ENCODE results near the gene DEPDC4.
"Not testable (repeated sequence)": the region's sequence is repeated elsewhere in the genome, so short reads cannot be mapped to it uniquely, and the experiment has no call there.

DEPDC4 gene

DNA sequence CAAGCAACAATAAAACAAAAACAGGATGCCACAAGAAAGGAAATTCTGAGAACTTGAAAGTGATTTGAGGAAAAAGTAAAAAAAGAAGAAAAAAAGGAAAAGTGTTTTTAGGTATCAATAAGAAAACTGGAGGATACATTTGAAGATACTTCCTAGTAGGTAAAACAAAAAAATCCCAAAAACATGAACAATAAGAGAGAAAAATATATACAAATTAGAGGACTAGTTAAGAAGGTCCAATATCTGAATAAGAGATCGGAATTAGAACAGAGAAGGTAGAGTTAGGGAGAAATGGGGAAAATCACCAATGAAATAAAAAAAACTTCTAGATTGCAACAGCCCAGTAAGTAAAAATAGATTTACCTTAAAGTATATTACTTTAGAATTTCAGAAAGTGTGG is 8.8 kb downstream of the DEPDC4 start:
- DNase-seq: no peak

DNA sequence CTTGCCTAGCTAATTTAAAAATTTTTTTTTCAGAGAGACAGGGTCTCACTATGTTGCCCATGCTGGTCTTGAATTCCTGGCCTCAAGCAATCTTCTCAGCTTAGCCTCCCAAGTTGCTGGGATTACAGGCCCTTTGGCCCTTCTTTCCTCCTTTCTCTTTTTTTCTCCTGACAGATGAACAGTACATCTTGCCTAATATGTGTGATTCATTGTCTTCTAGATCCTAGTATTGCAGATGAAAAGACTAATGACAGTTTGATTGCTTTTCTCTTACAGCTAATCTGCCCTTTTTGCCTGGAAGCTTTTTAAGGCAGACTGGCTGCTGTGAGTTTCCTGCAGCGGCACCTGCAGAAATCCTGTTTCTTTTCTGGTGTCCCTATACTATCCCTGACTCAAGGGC is 12.0 kb downstream of the DEPDC4 start:
- DNase-seq: no peak

DNA sequence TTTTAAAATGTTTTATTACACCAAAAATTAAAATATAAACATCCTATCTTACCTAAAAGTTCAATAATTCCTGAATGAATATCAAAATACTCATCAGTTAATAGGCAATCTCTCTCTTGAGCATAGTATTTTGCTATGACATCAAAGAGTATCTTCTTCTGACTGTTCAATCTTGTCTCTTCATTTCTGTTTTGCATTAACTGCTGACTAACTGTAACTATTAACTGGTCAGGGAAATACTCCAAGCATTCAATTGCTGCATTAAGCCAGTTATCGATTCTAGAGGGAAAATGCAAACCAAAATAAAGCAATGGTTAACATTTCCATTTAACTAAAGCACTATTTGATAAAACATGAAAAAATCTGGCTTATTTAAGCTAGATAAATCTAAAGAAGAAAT is 13.4 kb downstream of the DEPDC4 start:
- no peak for DNase-seq

DNA sequence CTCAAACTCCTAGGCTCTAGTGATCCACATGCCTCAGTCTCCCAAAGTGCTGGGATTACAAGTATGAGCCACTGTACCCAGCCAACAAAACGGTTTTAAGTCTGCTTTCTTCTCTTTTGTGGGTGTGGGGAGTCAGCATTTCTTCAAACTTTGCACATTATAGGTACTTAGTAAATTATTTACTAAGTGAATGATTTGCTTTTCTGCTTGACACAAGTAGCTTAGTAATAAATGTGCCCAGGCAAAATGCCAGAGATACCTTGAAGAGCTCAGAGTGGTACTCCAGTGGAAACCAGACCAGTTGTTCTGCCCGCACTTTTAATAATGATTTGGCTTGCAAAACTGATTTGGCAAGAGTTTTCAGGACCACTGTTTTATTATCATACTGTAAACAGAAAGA is 15.0 kb downstream of the DEPDC4 start:
- DNase-seq: no peak

DNA sequence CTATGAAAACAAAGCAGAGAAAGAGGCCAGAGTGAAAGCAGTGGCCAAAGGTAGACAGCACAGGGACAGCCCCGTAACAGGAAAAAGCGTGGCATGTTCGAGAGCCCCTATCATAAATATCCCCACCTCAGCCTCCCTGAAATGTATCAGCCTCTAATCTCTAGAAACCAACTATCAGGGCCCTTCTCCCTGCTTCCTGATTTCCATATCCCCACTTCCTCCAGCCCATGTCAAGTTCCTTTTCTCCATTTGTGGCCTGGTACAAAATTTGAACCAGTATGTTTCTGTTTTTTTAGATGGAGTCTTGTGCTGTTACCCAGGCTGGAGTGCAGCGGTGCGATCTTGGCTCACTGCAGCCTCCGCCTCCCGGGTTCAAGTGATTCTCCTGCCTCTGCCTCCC is 16.9 kb downstream of the DEPDC4 start:
- no peak for DNase-seq

DNA sequence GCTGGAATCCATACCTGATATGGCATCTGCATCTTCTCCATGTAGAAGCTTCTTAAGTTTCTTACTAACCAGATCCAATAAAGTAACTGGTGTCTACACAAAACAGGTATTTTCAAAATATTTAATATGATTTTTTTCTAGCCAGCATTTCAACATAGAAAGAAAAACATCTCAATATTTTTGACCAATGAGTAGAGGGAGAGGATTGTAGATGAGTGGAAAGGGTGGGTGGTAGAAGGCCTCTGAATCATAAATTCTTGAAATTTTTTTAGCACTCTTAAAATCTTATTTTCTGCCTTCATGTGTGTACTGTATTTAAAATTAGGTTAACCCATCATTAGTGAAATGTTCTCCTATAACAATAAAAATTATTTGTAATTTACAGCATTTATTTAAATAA is 18.0 kb downstream of the DEPDC4 start:
- no peak for DNase-seq

DNA sequence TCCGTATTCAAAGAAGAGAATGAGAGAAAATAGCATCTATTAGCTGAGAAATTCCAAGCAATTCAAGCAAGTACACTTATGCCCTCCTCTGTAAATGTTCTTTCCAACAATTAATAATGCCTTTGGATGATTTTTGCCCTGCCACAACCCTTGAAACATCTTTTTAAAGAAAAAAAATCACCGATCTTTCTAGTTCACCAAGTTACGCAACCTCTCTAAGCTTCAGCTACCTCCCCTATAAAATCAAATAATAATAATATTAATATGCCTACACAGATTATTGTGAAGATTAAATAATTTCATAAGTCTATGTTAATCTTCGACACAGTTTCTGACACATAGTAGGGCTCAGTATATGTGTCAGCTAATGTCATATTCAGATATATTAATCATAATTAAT is 19.1 kb downstream of the DEPDC4 start:
- no peak for DNase-seq

DNA sequence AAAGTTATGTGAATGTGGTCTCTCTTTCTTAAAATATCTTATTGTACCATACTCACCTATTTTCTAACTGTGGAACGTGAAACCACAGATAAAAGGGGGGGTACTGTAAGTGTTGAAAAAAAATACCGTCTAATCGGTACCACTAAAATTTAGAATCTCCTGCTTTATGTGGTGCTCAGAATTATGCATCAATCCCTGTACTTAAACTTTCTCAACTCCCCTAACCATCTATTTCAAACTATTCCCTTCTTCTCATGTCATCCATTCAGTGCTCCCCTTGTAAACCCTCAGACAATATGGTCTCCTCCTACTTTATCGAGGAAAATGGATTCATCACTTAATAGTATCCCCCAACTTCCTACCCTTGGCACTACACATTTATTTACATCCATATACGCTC is 23.7 kb downstream of the DEPDC4 start:
- DNase-seq: no peak

DNA sequence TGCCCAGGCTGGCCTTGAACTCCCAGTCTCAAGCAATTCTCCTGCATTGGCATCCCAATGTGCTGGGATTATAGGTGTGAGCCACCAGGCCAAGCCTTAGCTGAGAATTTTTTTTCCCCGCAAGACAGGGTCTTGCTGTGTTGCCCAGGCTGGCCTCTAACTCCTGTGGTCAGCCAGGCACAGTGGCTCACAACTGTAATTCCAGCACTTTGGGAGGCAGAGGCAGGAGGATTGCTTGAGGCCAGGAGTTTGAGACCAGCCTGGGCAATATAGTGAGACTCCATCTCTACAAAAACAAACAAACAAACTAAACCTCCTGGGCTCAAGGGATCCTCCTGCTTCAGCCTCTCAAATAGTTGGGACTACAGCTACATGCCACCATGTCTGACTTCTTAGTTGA is 27.3 kb downstream of the DEPDC4 start:
- no peak for DNase-seq

DNA sequence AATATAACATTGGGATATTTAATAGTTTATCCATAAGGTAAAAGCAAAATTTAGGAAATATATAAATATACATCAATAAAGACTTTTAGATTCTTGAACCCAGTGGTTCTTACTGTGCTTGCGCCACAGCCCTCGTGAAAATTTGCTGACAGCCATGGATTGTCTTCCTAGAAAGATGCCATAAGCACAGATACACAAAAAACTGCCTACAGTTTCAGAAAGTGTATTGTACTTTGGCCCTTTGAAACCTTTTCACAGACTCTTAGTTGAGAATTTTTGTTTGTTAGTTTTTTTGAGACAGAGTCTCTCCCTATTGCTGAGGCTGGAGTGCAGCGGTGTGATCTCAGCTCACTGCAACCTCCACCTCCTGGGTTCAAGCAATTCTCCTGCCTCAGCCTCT is 28.1 kb downstream of the DEPDC4 start:
- DNase-seq: no peak

DNA sequence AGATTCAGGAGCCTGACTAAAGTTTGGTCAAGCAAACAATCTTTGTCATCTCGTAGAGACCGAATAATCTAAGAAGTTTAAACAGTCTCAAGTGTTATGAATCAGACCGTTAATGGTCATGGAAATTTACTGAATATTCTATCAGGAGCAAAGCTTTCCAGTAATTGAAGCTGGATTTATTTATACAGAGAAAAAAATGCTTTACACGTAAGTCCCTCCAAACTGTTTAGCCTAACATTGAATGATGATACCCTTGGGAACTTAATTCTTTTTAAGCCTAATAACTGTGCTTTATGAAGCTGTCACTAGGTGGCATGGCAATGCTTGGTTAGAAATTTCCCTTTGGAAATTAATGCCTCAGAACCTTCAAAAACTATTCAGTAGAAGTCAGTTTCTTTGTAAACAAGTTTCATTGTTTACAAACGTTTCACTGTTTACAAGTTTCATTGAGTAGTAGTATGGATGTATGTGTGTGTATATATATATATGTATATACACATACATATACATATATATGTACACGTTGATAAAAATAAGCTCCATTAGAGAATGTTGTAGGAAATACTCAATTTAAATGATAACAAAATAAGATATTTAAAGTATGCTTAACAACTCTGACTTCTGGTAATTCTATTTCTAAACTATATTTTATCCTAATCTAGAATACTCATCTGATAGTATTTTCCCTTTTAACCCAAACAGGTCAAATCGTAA is 32.1 kb downstream of the DEPDC4 start:
- peak; percentile 19 for DNase-seq

DNA sequence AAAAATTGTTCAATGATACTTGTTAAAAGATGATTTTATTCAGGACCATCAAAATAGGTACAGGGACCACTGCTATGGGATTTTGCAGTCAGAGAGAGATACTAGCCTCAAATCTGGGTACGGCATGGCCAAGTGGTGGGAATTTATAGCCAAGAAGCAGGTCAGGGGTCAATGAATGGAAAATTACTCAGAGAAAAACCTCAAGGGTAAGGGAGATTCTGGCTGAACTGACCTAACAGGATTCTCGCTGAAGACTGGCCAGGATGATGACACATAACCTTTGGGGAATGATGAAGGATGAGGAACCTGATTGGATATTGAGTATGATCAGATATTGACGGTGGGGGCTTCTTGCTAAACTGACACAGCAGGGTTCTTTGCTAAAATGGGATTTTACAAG is 32.7 kb downstream of the DEPDC4 start:
- no peak for DNase-seq

DNA sequence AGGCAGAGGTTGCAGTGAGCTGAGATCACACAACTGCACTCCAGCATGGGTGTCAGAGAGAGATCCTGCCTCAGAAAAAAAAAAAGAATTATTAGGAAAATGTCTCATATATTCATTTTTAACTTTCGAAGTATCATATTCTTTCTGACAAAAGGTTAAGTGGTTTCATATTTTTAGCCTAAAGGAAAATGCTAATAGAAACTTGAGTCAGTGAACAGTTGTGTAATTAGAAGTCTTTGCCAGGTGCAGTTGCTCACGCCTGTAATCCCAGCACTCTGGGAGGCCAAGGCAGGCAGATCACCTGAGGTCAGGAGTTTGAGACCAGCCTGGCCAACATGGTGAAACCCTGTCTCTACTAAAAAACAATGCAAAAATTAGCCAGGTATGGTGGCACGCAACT is 35.0 kb downstream of the DEPDC4 start:
- not testable (repeated sequence) for DNase-seq

DNA sequence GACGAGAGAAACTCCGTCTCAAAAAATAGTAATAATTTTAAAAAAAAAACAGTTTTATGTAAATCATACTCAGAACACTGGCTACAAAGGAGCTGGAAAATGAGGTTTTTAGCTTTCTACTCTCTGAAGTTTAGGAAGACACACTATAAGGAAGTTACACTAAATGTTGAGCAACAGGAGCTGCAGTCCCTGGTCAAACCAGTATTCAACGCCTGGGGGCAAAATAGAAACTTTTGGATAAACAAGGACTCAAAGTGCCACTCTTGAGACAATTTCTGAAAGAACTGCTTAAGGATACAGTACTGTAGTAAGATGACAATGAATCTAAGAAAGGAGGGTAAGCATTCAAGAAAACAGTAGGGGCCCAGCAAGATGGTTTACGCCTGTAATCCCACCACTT is 37.0 kb downstream of the DEPDC4 start:
- no peak for DNase-seq

DNA sequence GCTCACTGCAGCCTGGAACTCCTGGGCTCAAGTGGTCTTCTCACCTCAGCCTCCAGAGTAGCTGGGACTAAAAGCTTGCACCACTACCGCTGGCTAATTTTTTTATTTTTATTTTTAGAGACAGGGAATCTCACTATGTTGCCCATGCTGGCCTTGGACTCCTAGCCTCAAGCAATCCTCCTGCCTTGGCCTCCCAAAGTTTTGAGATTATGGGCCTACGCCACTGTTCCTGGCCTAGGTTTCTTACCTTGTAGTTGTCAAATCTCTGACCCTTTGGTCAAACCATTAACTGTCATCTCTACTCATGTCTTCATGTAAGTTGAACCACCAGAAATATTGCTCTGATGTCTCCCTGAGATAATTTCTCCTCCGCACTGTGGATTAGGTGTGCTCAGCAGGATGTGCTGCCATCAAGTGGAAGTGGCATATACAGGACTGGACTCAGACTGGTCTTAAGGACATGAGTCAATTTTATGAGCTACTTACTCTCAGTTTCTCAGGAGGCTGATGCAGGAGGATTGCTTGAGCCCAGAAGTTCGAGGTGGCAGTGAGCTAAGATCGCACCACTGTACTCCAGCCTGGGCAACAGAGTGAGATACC is 37.7 kb downstream of the DEPDC4 start:
- DNase-seq: peak; percentile 1

DNA sequence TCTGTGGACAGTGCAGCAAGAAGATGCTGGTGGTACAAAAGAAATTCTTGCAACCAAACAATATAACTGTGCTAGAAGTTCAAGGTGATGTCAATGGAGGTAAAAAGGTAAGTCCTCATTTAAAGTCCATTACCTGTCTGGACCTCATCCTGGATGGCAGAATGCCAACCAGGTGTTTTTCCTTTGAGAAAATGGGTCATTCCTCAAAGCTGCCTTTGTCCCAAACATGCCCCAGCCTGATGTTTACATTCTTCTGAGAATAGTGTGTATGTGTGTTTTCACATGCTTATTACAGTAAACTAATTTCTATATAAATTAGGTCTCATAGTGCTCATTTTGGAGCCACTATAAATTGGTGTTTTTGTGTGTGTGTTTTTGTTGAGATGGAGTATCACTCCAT is 41.4 kb downstream of the DEPDC4 start:
- no peak for DNase-seq

DNA sequence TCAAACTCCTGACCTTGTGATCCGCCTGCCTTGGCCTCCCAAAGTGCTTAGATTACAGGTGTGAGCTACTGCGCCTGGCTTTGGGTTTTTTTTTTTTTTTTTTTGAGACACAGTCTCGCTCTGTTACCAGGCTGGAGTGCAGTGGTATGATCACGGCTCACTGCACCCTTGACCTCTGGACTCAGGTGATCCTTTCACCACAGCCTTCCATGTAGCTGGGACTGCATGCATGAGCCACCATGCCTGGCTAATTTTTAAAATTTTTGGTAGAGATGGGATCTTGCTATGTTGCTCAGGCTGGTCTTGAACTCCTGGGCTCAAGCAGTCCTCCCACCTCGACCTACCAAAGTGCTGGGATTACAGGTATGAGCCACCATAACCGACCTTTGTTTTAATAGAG is 44.7 kb downstream of the DEPDC4 start:
- DNase-seq: not testable (repeated sequence)

DNA sequence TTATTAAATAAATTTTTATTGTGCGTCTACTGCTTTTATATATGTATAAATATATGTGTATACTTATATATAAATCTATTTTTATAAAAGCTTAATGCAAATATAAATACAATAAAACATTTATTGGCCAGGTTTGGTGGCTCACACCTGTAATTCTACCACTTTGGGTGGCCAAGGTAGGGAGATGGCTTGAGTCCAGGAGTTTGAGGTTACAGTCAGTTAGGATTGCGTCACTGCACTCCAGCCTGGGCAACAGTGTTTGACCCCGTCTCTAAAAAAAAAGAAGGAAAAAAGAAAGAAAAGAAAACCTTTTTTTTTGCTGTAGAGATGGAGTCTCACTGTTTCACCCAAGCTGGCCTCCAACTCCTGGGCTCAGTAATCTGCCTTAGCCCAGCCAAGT is 45.4 kb downstream of the DEPDC4 start:
- DNase-seq: no peak

DNA sequence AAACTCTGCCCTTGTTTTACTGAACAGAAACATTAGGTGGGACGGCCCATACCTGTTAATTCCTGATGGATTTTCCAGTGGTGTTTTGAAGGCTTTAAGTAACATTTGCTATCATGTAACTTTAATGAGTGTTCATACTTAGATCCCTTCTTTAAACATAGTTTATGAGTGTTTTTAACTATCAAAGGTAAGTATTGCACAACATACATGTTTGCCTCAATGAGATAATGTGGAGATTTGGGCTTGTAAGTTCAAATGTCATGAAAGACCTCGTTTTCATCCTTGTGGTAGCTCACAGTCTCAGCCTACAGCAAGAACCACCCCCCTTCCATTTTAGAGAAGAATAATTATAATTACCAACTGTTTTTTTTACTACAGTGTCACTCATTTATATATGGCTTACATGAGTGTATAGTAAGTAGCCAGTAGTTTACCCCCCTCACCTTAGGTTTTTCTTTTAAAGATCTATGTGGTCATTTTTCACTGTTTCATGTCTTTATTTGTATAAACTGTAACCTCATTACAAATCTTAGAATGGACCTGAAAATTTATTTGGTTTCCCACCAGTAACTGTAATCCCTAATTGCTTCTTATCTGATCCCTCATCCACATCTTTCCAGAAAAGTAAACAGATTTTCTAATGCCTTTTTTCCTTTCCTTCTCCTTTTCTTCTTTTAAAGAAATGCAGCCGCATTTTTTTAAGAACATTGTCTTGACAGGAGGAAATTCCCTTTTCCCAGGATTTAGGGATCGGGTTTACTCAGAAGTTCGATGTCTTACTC is 47.4 kb downstream of the DEPDC4 start:
- no peak for DNase-seq

DNA sequence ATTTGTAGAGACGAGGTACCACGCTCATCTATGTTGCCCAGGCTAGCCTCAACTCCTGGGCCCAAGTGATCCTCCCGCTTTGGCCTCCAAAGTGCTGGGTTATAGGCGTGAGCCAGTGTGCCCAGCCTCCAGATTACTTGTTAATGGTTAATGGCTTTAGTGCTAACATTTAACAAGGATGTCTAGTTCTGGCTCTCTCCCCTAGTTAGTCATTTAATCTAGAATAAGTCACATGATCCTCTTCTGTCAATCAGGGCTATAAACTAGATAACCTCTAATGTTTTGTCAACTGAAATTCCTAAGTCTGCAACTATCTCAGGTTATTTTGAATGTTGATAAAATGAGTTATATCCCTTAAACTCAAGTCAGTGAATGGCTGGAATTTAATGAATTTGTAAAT is 50.5 kb downstream of the DEPDC4 start:
- no peak for DNase-seq

DNA sequence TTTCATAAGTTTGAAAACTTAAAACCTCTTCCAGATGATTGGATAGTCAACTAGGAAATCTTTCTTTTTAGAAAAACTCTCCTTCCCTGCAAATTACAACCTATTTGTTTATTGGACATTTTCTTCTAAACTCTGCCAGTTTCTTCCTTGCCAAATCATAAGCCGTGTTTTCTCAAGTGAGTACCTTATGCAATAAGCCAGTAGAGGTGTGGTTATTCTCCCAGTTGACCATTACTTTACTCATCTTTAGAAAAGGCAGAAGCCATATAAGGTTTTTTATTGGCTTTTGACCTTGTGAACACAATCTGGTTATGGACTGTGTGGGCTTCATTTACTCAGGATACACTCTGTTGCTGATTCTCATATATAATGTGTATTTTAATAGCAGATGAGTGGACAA is 51.7 kb downstream of the DEPDC4 start:
- DNase-seq: no peak

DNA sequence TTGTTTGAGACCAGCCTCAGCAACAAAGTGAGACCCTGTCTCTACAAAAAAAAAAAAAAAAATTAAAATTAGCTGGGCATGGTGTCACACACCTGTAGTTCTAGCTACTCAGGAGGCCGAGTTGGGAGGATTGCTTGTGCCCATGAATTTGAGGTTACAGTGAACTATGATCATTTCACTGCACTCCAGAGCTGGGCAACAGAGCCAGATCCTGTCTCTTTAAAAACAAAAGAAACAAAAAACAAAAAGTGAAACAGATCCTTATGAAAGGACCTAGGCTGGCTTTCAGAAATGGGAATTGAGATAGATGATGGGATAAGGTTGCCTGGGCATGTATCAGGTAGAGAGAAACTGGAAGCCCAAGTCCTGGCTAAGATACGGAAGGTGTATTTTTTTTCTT is 52.4 kb downstream of the DEPDC4 start:
- DNase-seq: no peak

DNA sequence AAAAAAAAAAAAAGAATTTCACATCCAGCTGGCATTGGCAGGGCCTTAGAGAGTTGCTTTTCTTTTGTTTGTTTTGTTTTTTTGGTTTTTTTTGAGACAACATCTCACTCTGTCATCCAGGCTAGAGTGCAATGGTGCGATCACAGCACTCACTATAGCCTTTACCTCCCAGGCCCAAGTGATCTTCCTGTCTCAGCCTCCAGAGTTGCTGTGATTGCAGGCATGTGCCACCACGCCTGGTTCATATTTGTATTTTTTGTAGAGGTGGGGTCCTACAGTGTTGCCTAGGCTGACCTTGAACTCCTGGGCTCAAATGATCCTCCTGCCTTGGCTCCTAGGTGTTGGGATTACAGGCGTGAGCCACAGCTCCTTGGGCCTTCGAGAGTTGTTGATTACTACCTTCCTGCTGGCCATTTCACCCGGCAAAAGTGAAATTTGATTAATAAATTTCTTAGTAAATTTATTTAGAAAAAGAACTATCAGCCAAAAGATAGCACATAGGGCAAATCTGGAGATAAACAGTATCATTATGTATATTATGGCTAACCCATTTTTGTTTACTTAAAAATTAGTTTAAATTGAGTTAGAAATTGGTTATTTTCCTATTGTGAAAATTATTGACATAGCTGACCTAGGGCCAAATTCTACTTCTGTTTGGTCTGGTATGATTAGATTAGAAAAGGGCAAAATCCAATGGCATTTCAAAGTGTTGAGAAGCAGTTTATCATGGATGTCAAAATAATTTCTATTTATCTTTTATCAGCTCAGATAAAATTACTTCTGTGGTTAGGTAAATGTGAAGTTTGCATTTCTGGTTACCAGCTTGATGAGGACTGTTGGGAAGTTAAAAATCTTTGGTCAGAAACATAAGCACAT is 53.6 kb downstream of the DEPDC4 start:
- no peak for DNase-seq

Data from activated CD4-positive, alpha-beta T cell treated with anti-CD3 and anti-CD28 coated beads, Interleukin-2, Interleukin-6, amounts not matched to agents 100 ng/mL and 50 ng/mL, durations not matched to agents 16 hours and 8 hours (primary cell).